ENCODE data around the gene PROSER3. TPM values are rescaled to one million over a fixed set of nuclear protein-coding genes. Genes with fewer than 3 reads are reported as not detected.

PROSER3 gene
- total and polyA plus RNA-seq, 2 experiments from 2014 or later: 16.3 to 28.9 TPM

GRCh38 chr19:35746531-35746930 lies 11.4 kb upstream of the PROSER3 start:
- no peak for DNase-seq (ENCODE audit: low read depth in 1 of 2, low spot score in 1 of 2)
- Histone ChIP-seq H3K9me3 (ENCODE audit: low read depth) (no peaks in the 10 kb centered on the region), H3K27ac (peak overlapping the region; percentile 45), H3K4me3 (peak overlapping the region; percentile 76), H3K36me3 (no peaks in the 10 kb centered on the region), H3K27me3 (no peaks in the 10 kb centered on the region), H3K4me1 (ENCODE audit: low read depth) (no peaks in the 10 kb centered on the region)
- TF ChIP-seq CTCF (IDR thresholded peaks at IDR 0.05; ENCODE audit: low read depth, low read length): no peak

GRCh38 chr19:35748106-35749020 lies 9.6 kb upstream of the PROSER3 start, which contains the start of gene LIN37:
LIN37 (plus strand) TSS chr19:35748576; CDS start chr19:35748725, 149 bp downstream.
- no peaks in the 10 kb centered on the region for H3K4me1 ChIP-seq (ENCODE audit: low read depth)
- H3K36me3 ChIP-seq: no peaks in the 10 kb centered on the region
- no peaks in the 10 kb centered on the region for H3K27me3 ChIP-seq
- H3K27ac ChIP-seq: no peak within 1 kb of the TSS
- no peaks in the 10 kb centered on the region for H3K9me3 ChIP-seq (ENCODE audit: low read depth)
- peak; percentile 99 to 100 for DNase-seq (ENCODE audit: low read depth in 1 of 2, low spot score in 1 of 2)
- H3K4me3 ChIP-seq: peak within 1 kb of the TSS; percentile 75
- no peak for TF ChIP-seq CTCF (IDR thresholded peaks at IDR 0.05; ENCODE audit: low read depth, low read length)

- Histone ChIP-seq H3K4me3 (no peak overlapping the region), H3K27ac (no peak overlapping the region), H3K36me3 (no peaks in the 10 kb centered on the region), H3K4me1 (ENCODE audit: low read depth) (no peaks in the 10 kb centered on the region), H3K9me3 (ENCODE audit: low read depth) (no peaks in the 10 kb centered on the region), H3K27me3 (no peaks in the 10 kb centered on the region)
- TF ChIP-seq CTCF (IDR thresholded peaks at IDR 0.05; ENCODE audit: low read depth, low read length): no peak
- DNase-seq (ENCODE audit: low read depth in 1 of 2, low spot score in 1 of 2): no peak
Observed at GRCh38 chr19:35750167-35750566, 7.8 kb upstream of the PROSER3 start.

GRCh38 chr19:35751839-35752745 lies 5.9 kb upstream of the PROSER3 start:
- no peak overlapping the region for H3K27ac ChIP-seq
- DNase-seq (ENCODE audit: low read depth in 1 of 2, low spot score in 1 of 2): no peak
- peaks cover 10% of the 10 kb centered on the region for H3K4me1 ChIP-seq (ENCODE audit: low read depth)
- no peak overlapping the region for H3K4me3 ChIP-seq
- no peaks in the 10 kb centered on the region for H3K36me3 ChIP-seq
- TF ChIP-seq CTCF (IDR thresholded peaks at IDR 0.05; ENCODE audit: low read depth, low read length): no peak
- H3K9me3 ChIP-seq (ENCODE audit: low read depth): no peaks in the 10 kb centered on the region
- no peaks in the 10 kb centered on the region for H3K27me3 ChIP-seq

- Histone ChIP-seq H3K27me3 (no peaks in the 10 kb centered on the region), H3K4me1 (ENCODE audit: low read depth) (peaks cover 14% of the 10 kb centered on the region), H3K9me3 (ENCODE audit: low read depth) (no peaks in the 10 kb centered on the region), H3K27ac (no peak overlapping the region), H3K4me3 (no peak overlapping the region), H3K36me3 (no peaks in the 10 kb centered on the region)
- TF ChIP-seq CTCF (IDR thresholded peaks at IDR 0.05; ENCODE audit: low read depth, low read length): no peak
- no peak for DNase-seq (ENCODE audit: low read depth in 1 of 2, low spot score in 1 of 2)
Observed at GRCh38 chr19:35752746-35753350, 5.1 kb upstream of the PROSER3 start.
